Measurements from ENCODE around the gene MMP2.

Gene MMP2

DNA sequence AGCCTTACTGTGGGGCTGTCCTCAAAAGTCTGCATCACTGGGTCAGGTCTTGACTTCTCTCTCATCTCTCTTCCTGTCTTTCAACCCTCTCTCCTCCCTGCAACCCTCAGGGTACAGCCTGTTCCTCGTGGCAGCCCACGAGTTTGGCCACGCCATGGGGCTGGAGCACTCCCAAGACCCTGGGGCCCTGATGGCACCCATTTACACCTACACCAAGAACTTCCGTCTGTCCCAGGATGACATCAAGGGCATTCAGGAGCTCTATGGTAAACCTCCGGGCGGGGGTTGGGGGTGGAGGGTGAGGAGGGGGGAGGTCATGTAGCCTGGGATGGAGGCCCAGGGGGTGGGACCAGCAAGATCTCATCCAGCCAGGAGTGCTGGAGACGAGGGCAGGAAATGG lies 12.7 kb downstream of the MMP2 start:
- TF ChIP-seq, protein P1, sequence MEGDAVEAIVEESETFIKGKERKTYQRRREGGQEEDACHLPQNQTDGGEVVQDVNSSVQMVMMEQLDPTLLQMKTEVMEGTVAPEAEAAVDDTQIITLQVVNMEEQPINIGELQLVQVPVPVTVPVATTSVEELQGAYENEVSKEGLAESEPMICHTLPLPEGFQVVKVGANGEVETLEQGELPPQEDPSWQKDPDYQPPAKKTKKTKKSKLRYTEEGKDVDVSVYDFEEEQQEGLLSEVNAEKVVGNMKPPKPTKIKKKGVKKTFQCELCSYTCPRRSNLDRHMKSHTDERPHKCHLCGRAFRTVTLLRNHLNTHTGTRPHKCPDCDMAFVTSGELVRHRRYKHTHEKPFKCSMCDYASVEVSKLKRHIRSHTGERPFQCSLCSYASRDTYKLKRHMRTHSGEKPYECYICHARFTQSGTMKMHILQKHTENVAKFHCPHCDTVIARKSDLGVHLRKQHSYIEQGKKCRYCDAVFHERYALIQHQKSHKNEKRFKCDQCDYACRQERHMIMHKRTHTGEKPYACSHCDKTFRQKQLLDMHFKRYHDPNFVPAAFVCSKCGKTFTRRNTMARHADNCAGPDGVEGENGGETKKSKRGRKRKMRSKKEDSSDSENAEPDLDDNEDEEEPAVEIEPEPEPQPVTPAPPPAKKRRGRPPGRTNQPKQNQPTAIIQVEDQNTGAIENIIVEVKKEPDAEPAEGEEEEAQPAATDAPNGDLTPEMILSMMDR (conservative IDR thresholded peaks at IDR 0.05; ENCODE audit: low read depth, low read length) = no peak
- DNase-seq (ENCODE audit: low read depth) = no peak
- no peak overlapping the region for H3K4me3 ChIP-seq (ENCODE audit: low read depth, low read length)

DNA sequence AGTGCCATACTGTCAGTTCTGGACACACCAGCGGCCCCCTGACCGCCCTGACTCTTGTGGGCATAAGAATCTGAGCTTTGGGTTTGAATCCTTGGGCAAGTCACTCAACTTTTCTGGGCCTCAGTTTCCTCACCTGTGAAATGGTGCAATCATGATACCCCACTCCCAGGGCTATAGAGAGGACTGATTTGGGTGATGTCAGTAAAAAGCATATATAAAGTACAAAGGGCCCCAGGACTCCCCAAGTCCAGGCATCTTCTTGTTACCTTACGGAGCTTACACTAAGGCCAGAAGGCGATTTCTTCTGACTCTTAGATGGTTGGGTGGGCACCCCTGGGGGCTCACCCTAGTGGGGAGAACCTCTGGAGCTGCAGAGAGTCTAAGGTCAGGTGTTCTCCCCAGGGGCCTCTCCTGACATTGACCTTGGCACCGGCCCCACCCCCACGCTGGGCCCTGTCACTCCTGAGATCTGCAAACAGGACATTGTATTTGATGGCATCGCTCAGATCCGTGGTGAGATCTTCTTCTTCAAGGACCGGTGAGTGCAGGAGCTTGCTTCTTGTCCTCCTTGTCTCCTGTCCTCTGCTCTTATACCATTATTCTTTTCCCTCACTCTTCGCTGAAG lies 13.9 kb downstream of the MMP2 start:
- no peak overlapping the region for H3K4me3 ChIP-seq (ENCODE audit: low read depth, low read length)
- TF ChIP-seq, protein P1 (conservative IDR thresholded peaks at IDR 0.05; ENCODE audit: low read depth, low read length) = no peak
- no peak for DNase-seq (ENCODE audit: low read depth)

DNA sequence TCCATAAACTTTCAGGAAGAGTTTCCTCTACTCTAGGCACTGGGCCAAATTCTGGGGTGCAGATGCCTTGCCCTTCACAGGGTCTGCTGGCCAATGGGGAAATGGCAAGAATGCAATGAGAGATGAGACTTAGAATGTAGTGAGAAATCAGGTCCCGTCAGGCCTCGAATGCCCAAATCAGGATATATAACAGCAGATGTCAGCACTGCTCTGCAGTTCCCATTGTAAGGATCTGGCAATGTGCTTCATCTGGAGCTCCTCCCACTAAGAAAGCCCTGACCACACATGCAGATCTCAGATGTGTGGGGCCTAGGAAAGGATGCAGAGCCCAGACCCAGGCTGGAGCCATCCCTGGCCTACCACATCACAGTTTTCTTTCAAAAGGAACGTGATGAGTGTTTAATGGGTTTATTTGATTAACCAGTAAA lies 16.0 kb downstream of the MMP2 start:
- TF ChIP-seq, protein P1 (conservative IDR thresholded peaks at IDR 0.05; ENCODE audit: low read depth, low read length) = peak; percentile 60
- no peak overlapping the region for H3K4me3 ChIP-seq (ENCODE audit: low read depth, low read length)
- DNase-seq (ENCODE audit: low read depth) = peak; percentile 95

DNA sequence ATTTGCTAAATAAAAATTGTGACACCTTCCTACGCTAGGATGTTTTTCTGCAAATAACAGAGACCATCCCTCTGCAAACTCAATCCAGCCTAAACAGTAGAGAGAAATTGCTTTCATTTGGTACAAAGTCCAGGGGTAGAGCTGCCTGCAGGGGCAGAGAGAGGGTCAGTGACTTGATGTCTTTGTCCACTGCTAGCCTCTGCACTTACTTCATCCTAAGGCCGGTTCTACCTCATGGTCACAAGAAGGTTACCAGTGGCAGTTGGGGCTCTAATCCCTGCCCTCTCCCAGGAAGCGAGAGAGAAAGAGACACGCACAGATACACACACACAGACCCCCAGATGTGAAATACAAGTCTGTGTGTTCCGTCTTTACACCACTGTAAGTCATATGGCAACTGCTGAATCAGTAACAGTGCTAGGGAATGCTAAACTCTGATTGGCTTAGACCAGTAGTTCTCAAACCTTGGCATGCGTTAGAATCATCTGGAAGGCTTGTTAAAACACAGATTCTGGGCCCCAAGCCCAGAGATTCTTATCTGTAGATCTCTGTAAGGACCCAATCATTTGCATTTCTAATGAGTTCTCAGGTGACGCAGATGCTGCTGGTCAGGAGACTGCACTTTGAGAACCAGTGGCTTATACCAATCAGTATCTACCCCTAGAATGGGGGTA lies 16.8 kb downstream of the MMP2 start:
- peak; percentile 91 for DNase-seq (ENCODE audit: low read depth)
- TF ChIP-seq, protein P1 (conservative IDR thresholded peaks at IDR 0.05; ENCODE audit: low read depth, low read length) = no peak
- H3K4me3 ChIP-seq (ENCODE audit: low read depth, low read length) = no peak overlapping the region

DNA sequence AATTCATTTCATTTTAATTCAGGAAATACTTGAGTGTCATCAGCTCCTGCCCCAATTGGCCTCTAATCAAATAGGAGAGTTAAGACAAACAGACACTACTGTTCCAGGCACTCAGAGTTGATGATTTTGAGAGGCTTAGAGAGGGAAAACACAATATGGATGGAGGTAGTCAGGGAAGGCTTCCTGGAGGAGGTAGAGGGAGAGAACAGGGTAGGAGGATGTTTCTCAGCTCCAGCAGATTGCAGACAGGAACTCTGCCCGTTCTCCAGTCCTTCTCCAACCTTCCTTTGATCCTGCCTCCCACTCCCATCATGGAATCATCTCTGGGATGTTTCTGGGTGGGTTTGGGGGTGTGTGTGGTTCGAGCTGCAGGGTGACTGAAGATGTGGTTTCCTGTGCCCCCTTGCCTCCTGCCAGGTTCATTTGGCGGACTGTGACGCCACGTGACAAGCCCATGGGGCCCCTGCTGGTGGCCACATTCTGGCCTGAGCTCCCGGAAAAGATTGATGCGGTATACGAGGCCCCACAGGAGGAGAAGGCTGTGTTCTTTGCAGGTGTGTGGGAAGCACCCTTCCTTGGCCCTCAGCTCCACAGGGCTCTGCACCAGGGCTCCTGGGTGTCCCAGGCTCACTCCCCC lies 17.6 kb downstream of the MMP2 start:
- TF ChIP-seq, protein P1 (conservative IDR thresholded peaks at IDR 0.05; ENCODE audit: low read depth, low read length) = no peak
- DNase-seq (ENCODE audit: low read depth) = no peak
- no peak overlapping the region for H3K4me3 ChIP-seq (ENCODE audit: low read depth, low read length)

DNA sequence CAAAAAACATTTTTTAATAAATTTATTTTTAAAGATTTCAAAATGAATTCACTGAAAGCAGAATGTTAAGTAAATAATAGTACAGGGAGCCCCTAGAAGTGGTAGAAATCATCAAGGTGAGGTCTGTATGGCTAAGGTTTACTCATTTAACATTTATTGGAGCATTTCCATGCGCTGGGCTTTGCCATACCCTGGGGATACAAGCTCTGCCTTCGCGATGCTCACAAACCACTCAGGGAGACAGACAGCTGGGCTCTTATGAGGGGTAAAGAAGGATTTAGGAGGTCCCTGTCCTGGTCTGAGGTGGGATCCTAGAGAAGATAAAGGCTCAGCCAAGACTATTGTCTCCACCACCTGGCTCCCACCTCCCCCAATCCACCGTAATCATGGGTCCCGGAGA lies 18.6 kb downstream of the MMP2 start:
- no peak for DNase-seq (ENCODE audit: low read depth)
- H3K4me3 ChIP-seq (ENCODE audit: low read depth, low read length) = no peak overlapping the region
- TF ChIP-seq, protein P1 (conservative IDR thresholded peaks at IDR 0.05; ENCODE audit: low read depth, low read length) = no peak
